Lower leg skin (tissue), 3 donors: Measurements from ENCODE around the gene RBM17.

ENCODE experiments used
- POLR2A ChIP-seq, 2 donors: fragments of 450-650 bp; IDR thresholded peaks; one replicate each; pipeline ENCODE4 v1.6.1; 2016 to 2017; ENCODE audit warnings: antibody characterized with exemption in 2 of 2, mild to moderate bottlenecking in 1 of 2, moderate library complexity in 1 of 2
- TF ChIP-seq, protein P1 (sequence below), 3 donors: fragments of 450-650 bp; IDR thresholded peaks; one replicate each; pipeline ENCODE4 v1.5.1; 2016; ENCODE audit warnings: antibody characterized with exemption in 3 of 3, mild to moderate bottlenecking in 3 of 3, moderate library complexity in 2 of 3

DNA sequence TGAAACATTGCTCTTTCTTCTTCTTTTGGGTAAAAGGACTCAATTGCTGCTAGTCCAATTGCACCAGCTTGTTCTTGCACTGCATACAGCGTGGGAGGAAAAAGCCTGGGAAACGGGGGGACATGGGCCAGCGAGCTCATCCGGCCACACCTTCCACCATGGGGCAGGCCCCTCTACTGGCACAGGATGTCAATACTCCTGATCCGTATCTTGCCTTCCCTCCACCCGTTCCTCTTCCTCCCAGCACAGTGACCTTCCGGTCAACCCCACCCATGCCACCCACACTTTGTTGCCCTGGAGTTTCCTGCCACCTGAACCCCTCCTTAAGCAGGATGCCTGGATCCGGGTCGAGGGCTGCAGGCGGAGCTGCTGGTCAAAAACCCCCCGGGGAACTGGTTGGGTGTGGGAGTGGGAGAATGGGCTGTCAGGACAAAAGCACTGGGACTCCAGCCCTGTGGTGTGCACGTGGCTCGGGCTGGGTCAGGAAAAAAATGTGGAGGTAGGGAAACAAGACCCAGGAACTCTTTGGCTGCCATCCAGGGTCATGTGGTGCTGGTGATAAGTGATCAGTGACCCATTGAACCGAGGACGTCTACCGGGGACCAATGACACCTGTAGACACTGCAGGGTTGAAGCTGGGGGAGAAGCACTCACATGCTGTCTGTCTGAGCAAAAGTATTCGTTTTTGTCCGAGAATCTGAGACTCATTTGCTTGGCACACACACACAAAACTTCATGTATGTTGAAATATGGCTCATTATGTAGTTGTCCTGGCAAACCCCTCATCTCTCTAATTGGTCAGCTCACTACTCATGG lies 34.8 kb upstream of the RBM17 start:
- TF ChIP-seq POLR2A (IDR thresholded peaks at IDR 0.05), result no peak
- TF ChIP-seq, protein P1, sequence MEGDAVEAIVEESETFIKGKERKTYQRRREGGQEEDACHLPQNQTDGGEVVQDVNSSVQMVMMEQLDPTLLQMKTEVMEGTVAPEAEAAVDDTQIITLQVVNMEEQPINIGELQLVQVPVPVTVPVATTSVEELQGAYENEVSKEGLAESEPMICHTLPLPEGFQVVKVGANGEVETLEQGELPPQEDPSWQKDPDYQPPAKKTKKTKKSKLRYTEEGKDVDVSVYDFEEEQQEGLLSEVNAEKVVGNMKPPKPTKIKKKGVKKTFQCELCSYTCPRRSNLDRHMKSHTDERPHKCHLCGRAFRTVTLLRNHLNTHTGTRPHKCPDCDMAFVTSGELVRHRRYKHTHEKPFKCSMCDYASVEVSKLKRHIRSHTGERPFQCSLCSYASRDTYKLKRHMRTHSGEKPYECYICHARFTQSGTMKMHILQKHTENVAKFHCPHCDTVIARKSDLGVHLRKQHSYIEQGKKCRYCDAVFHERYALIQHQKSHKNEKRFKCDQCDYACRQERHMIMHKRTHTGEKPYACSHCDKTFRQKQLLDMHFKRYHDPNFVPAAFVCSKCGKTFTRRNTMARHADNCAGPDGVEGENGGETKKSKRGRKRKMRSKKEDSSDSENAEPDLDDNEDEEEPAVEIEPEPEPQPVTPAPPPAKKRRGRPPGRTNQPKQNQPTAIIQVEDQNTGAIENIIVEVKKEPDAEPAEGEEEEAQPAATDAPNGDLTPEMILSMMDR (IDR thresholded peaks at IDR 0.05), result no peak
